Measurements from ENCODE around the gene PLEKHO1.
"Not testable (repeated sequence)": the region's sequence is repeated elsewhere in the genome, so short reads cannot be mapped to it uniquely, and the experiment has no call there.

PLEKHO1 gene

GRCh38 chr1:150187560-150187931 is 37.8 kb downstream of the PLEKHO1 start:
- Histone ChIP-seq H3K4me1 (ENCODE audit: insufficient read depth, poor library complexity, severe bottlenecking) (peaks cover 22% of the 10 kb centered on the region), H3K27me3 (ENCODE audit: insufficient read depth, poor library complexity, severe bottlenecking) (no peaks in the 10 kb centered on the region), H3K36me3 (ENCODE audit: low read depth) (no peaks in the 10 kb centered on the region), H3K4me3 (ENCODE audit: severe bottlenecking) (no peak overlapping the region), H3K9me3 (ENCODE audit: severe bottlenecking) (no peaks in the 10 kb centered on the region), H3K27ac (ENCODE audit: poor library complexity, severe bottlenecking) (no peak overlapping the region)
- ATAC-seq (ENCODE audit: low read depth) (no peak), DNase-seq (ENCODE audit: low spot score) (no peak)
- peak; percentile 52 for TF ChIP-seq CTCF (IDR thresholded peaks at IDR 0.05; ENCODE audit: poor library complexity, severe bottlenecking)

- Histone ChIP-seq H3K27ac (ENCODE audit: poor library complexity, severe bottlenecking) (peak overlapping the region; percentile 1), H3K4me1 (ENCODE audit: insufficient read depth, poor library complexity, severe bottlenecking) (peaks cover 7% of the 10 kb centered on the region)
- no peak for TF ChIP-seq CTCF (IDR thresholded peaks at IDR 0.05; ENCODE audit: poor library complexity, severe bottlenecking)
Observed at GRCh38 chr1:150192012-150192411, 42.3 kb downstream of the PLEKHO1 start.

GRCh38 chr1:150194381-150195031 is 44.8 kb downstream of the PLEKHO1 start:
- H3K4me3 ChIP-seq (ENCODE audit: severe bottlenecking) = no peak overlapping the region
- DNase-seq (ENCODE audit: low spot score) (no peak), ATAC-seq (ENCODE audit: low read depth) (no peak)
- H3K27ac ChIP-seq (ENCODE audit: poor library complexity, severe bottlenecking) = no peak overlapping the region
- peaks cover 7% of the 10 kb centered on the region for H3K4me1 ChIP-seq (ENCODE audit: insufficient read depth, poor library complexity, severe bottlenecking)
- TF ChIP-seq CTCF (IDR thresholded peaks at IDR 0.05; ENCODE audit: poor library complexity, severe bottlenecking) = no peak
- no peaks in the 10 kb centered on the region for H3K36me3 ChIP-seq (ENCODE audit: low read depth)
- H3K9me3 ChIP-seq (ENCODE audit: severe bottlenecking) = no peaks in the 10 kb centered on the region
- no peaks in the 10 kb centered on the region for H3K27me3 ChIP-seq (ENCODE audit: insufficient read depth, poor library complexity, severe bottlenecking)

More at GRCh38 chr1:150192012-150192411, 42.3 kb downstream of the PLEKHO1 start:
- DNase-seq (ENCODE audit: low spot score) (no peak), ATAC-seq (ENCODE audit: low read depth) (peak; percentile 91)
- Histone ChIP-seq H3K27me3 (ENCODE audit: insufficient read depth, poor library complexity, severe bottlenecking) (no peaks in the 10 kb centered on the region), H3K4me3 (ENCODE audit: severe bottlenecking) (no peak overlapping the region), H3K9me3 (ENCODE audit: severe bottlenecking) (no peaks in the 10 kb centered on the region), H3K36me3 (ENCODE audit: low read depth) (no peaks in the 10 kb centered on the region)

GRCh38 chr1:150196417-150196816 is 46.7 kb downstream of the PLEKHO1 start:
- H3K27ac ChIP-seq (ENCODE audit: poor library complexity, severe bottlenecking) = no peak overlapping the region
- ATAC-seq (ENCODE audit: low read depth) (no peak), DNase-seq (ENCODE audit: low spot score) (no peak)
- no peak overlapping the region for H3K4me3 ChIP-seq (ENCODE audit: severe bottlenecking)
- no peaks in the 10 kb centered on the region for H3K27me3 ChIP-seq (ENCODE audit: insufficient read depth, poor library complexity, severe bottlenecking)
- no peaks in the 10 kb centered on the region for H3K9me3 ChIP-seq (ENCODE audit: severe bottlenecking)
- peaks cover 7% of the 10 kb centered on the region for H3K4me1 ChIP-seq (ENCODE audit: insufficient read depth, poor library complexity, severe bottlenecking)
- TF ChIP-seq CTCF (IDR thresholded peaks at IDR 0.05; ENCODE audit: poor library complexity, severe bottlenecking) = no peak
- no peaks in the 10 kb centered on the region for H3K36me3 ChIP-seq (ENCODE audit: low read depth)

- Histone ChIP-seq H3K4me1 (ENCODE audit: insufficient read depth, poor library complexity, severe bottlenecking) (no peaks in the 10 kb centered on the region), H3K9me3 (ENCODE audit: severe bottlenecking) (no peaks in the 10 kb centered on the region), H3K36me3 (ENCODE audit: low read depth) (no peaks in the 10 kb centered on the region), H3K27ac (ENCODE audit: poor library complexity, severe bottlenecking) (no peak overlapping the region), H3K27me3 (ENCODE audit: insufficient read depth, poor library complexity, severe bottlenecking) (no peaks in the 10 kb centered on the region), H3K4me3 (ENCODE audit: severe bottlenecking) (no peak overlapping the region)
- DNase-seq (ENCODE audit: low spot score) = no peak
- no peak for TF ChIP-seq CTCF (IDR thresholded peaks at IDR 0.05; ENCODE audit: poor library complexity, severe bottlenecking)
- ATAC-seq (ENCODE audit: low read depth) = no peak
Observed at GRCh38 chr1:150207281-150207971, 57.7 kb downstream of the PLEKHO1 start.

GRCh38 chr1:150208460-150208859 is 58.7 kb downstream of the PLEKHO1 start:
- H3K9me3 ChIP-seq (ENCODE audit: severe bottlenecking); ATAC-seq (ENCODE audit: low read depth); H3K36me3 ChIP-seq (ENCODE audit: low read depth); DNase-seq (ENCODE audit: low spot score); H3K4me3 ChIP-seq (ENCODE audit: severe bottlenecking); H3K27me3 ChIP-seq (ENCODE audit: insufficient read depth, poor library complexity, severe bottlenecking); H3K27ac ChIP-seq (ENCODE audit: poor library complexity, severe bottlenecking); H3K4me1 ChIP-seq (ENCODE audit: insufficient read depth, poor library complexity, severe bottlenecking): not testable (repeated sequence)

All from RWPE2 (cell line).